Stimulated activated CD8-positive, alpha-beta memory T cell treated with anti-CD3 and anti-CD28 coated beads, Interleukin-7, amount 100 ng/mL, for 24 hours (primary cell): Measurements from ENCODE around the gene CNTNAP3B.
"Not testable (repeated sequence)": the region's sequence is repeated elsewhere in the genome, so short reads cannot be mapped to it uniquely, and the experiment has no call there.

Experiments used
- DNase-seq: peaks from one replicate; pipeline ENCODE4 v3.0.0-alpha.2; 2020; ENCODE audit warnings: low read depth

Gene CNTNAP3B

GRCh38 chr9:41977965-41978600 is 151.1 kb downstream of the CNTNAP3B start:
- DNase-seq, result not testable (repeated sequence)

- not testable (repeated sequence) for DNase-seq
Observed at GRCh38 chr9:41974906-41975305, 154.3 kb downstream of the CNTNAP3B start.

GRCh38 chr9:41953007-41953406 is 176.2 kb downstream of the CNTNAP3B start:
- not testable (repeated sequence) for DNase-seq

GRCh38 chr9:41941738-41942137 is 187.5 kb downstream of the CNTNAP3B start:
- not testable (repeated sequence) for DNase-seq

GRCh38 chr9:41938143-41938542 is 191.1 kb downstream of the CNTNAP3B start:
- not testable (repeated sequence) for DNase-seq

GRCh38 chr9:41935727-41936126 is 193.5 kb downstream of the CNTNAP3B start:
- not testable (repeated sequence) for DNase-seq

- not testable (repeated sequence) for DNase-seq
Observed at GRCh38 chr9:41929172-41929571, 200.1 kb downstream of the CNTNAP3B start.

- not testable (repeated sequence) for DNase-seq
Observed at GRCh38 chr9:41917374-41917773, 211.9 kb downstream of the CNTNAP3B start.

GRCh38 chr9:41905488-41905887 is 223.7 kb downstream of the CNTNAP3B start:
- not testable (repeated sequence) for DNase-seq

GRCh38 chr9:41902762-41903161 is 226.5 kb downstream of the CNTNAP3B start:
- not testable (repeated sequence) for DNase-seq

GRCh38 chr9:41898720-41899343 is 230.4 kb downstream of the CNTNAP3B start:
- DNase-seq, result not testable (repeated sequence)

- not testable (repeated sequence) for DNase-seq
Observed at GRCh38 chr9:41874557-41874956, 254.7 kb downstream of the CNTNAP3B start.

- DNase-seq, result not testable (repeated sequence)
Observed at GRCh38 chr9:41855422-41855821, 273.8 kb downstream of the CNTNAP3B start.

GRCh38 chr9:41851848-41852740 is 277.1 kb downstream of the CNTNAP3B start:
- DNase-seq, result not testable (repeated sequence)

- not testable (repeated sequence) for DNase-seq
Observed at GRCh38 chr9:41847829-41848228, 281.4 kb downstream of the CNTNAP3B start.
